ENCODE results near the gene SERP1. TPM values are rescaled to one million over a fixed set of nuclear protein-coding genes. Genes with fewer than 3 reads are reported as not detected.

Gene SERP1
- total RNA-seq, 1 experiment from 2014 or later, result 439 TPM

- TF ChIP-seq EZH2phosphoT487 (IDR thresholded peaks at IDR 0.05; ENCODE audit: borderline replicate concordance, low read length) (no peak), EZH2 (IDR thresholded peaks at IDR 0.05; ENCODE audit: low read length, unreplicated experiment) (no peak)
- TF ChIP-seq, protein P1, sequence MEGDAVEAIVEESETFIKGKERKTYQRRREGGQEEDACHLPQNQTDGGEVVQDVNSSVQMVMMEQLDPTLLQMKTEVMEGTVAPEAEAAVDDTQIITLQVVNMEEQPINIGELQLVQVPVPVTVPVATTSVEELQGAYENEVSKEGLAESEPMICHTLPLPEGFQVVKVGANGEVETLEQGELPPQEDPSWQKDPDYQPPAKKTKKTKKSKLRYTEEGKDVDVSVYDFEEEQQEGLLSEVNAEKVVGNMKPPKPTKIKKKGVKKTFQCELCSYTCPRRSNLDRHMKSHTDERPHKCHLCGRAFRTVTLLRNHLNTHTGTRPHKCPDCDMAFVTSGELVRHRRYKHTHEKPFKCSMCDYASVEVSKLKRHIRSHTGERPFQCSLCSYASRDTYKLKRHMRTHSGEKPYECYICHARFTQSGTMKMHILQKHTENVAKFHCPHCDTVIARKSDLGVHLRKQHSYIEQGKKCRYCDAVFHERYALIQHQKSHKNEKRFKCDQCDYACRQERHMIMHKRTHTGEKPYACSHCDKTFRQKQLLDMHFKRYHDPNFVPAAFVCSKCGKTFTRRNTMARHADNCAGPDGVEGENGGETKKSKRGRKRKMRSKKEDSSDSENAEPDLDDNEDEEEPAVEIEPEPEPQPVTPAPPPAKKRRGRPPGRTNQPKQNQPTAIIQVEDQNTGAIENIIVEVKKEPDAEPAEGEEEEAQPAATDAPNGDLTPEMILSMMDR (conservative IDR thresholded peaks at IDR 0.05; ENCODE audit: low read depth, low read length), result no peak
- intact Hi-C loops (cut with micrococcal nuclease), result no loop called here
- no peaks in the 10 kb centered on the region for H3F3A ChIP-seq (ENCODE audit: low read length, unreplicated experiment)
- peaks cover 47% of the 10 kb centered on the region for H3K79me2 ChIP-seq (ENCODE audit: low read length)
- ChIA-PET CTCF (no interaction called here), POLR2A (ENCODE audit: unreplicated experiment) (no interaction called here)
- ATAC-seq, result no peak
- H3K4me1 ChIP-seq (ENCODE audit: insufficient read depth, low read length), result no peaks in the 10 kb centered on the region
- no TSS peak for BruUV-seq (replicated peaks)
- H4K20me1 ChIP-seq (ENCODE audit: low read length), result no peaks in the 10 kb centered on the region
- H3K27ac ChIP-seq (ENCODE audit: low read length), result no peak overlapping the region
- H3K9ac ChIP-seq (ENCODE audit: low read length), result no peak overlapping the region
- H3K4me2 ChIP-seq (ENCODE audit: low read length), result no peak overlapping the region
- H3K9me2 ChIP-seq (replicated peaks; ENCODE audit: low read length), result no peaks in the 10 kb centered on the region
- H3K36me3 ChIP-seq (ENCODE audit: low read depth, low read length), result peaks cover 62% of the 10 kb centered on the region
- no peaks in the 10 kb centered on the region for H3K27me3 ChIP-seq (ENCODE audit: low read length)
- DNase-seq, result no peak
- no peak overlapping the region for H2AFZ ChIP-seq (ENCODE audit: low read length)
- H3K4me3 ChIP-seq (ENCODE audit: low read length), result no peak overlapping the region
- no peaks in the 10 kb centered on the region for H3K9me3 ChIP-seq (ENCODE audit: low read length)
Observed at GRCh38 chr3:150582620-150583019, 36.3 kb upstream of the SERP1 start.

GRCh38 chr3:150581174-150581573 lies 34.9 kb upstream of the SERP1 start:
- Histone ChIP-seq H3K9ac (ENCODE audit: low read length) (no peak overlapping the region), H3F3A (ENCODE audit: low read length, unreplicated experiment) (no peaks in the 10 kb centered on the region), H3K36me3 (ENCODE audit: low read depth, low read length) (peaks cover 70% of the 10 kb centered on the region), H3K9me2 (replicated peaks; ENCODE audit: low read length) (no peaks in the 10 kb centered on the region), H2AFZ (ENCODE audit: low read length) (no peak overlapping the region), H3K27ac (ENCODE audit: low read length) (no peak overlapping the region), H3K27me3 (ENCODE audit: low read length) (no peaks in the 10 kb centered on the region), H3K4me2 (ENCODE audit: low read length) (no peak overlapping the region), H4K20me1 (ENCODE audit: low read length) (no peaks in the 10 kb centered on the region), H3K4me3 (ENCODE audit: low read length) (no peak overlapping the region), H3K79me2 (ENCODE audit: low read length) (peaks cover 37% of the 10 kb centered on the region), H3K9me3 (ENCODE audit: low read length) (no peaks in the 10 kb centered on the region), H3K4me1 (ENCODE audit: insufficient read depth, low read length) (no peaks in the 10 kb centered on the region)
- TF ChIP-seq EZH2 (IDR thresholded peaks at IDR 0.05; ENCODE audit: low read length, unreplicated experiment) (no peak), EZH2phosphoT487 (IDR thresholded peaks at IDR 0.05; ENCODE audit: borderline replicate concordance, low read length) (no peak)
- intact Hi-C loops (cut with micrococcal nuclease), result no loop called here
- CTCF ChIA-PET, result no interaction called here
- ATAC-seq, result no peak
- DNase-seq, result no peak
- no TSS peak for BruUV-seq (replicated peaks)
- POLR2A ChIA-PET (ENCODE audit: unreplicated experiment), result no interaction called here

- Histone ChIP-seq H3K4me2 (ENCODE audit: low read length) (no peak overlapping the region), H3K9me3 (ENCODE audit: low read length) (no peaks in the 10 kb centered on the region), H3K4me1 (ENCODE audit: insufficient read depth, low read length) (no peaks in the 10 kb centered on the region), H3K79me2 (ENCODE audit: low read length) (peaks cover 15% of the 10 kb centered on the region), H3K9ac (ENCODE audit: low read length) (no peak overlapping the region), H3K27me3 (ENCODE audit: low read length) (no peaks in the 10 kb centered on the region), H3K27ac (ENCODE audit: low read length) (no peak overlapping the region), H3K9me2 (replicated peaks; ENCODE audit: low read length) (no peaks in the 10 kb centered on the region), H2AFZ (ENCODE audit: low read length) (no peak overlapping the region), H4K20me1 (ENCODE audit: low read length) (no peaks in the 10 kb centered on the region), H3K4me3 (ENCODE audit: low read length) (no peak overlapping the region), H3K36me3 (ENCODE audit: low read depth, low read length) (peaks cover 55% of the 10 kb centered on the region), H3F3A (ENCODE audit: low read length, unreplicated experiment) (no peaks in the 10 kb centered on the region)
- intact Hi-C loops (cut with micrococcal nuclease), result loop anchor here (2.0 kb wide), 1 partner anchor 49 kb away; no protein-coding TSS in a partner anchor
- TF ChIP-seq, protein P1 (conservative IDR thresholded peaks at IDR 0.05; ENCODE audit: low read depth, low read length), result peak; percentile 48
- TF ChIP-seq EZH2 (IDR thresholded peaks at IDR 0.05; ENCODE audit: low read length, unreplicated experiment), result no peak
- DNase-seq (peak; percentile 18), ATAC-seq (peak; percentile 62)
- no TSS peak for BruUV-seq (replicated peaks)
- ChIA-PET POLR2A (ENCODE audit: unreplicated experiment) (interaction anchor here (0.6 kb wide), 1 partner anchor 185 kb away, joined by 13 read pairs; the partner anchor contains the start of gene SIAH2), CTCF (interaction anchor here (0.6 kb wide), 1 partner anchor 49 kb away, joined by 3 read pairs; no protein-coding TSS in a partner anchor)
Observed at GRCh38 chr3:150577855-150578254, 31.6 kb upstream of the SERP1 start.

All from PC-3 (cell line).